ENCODE results near the gene LMO2.
A peak's percentile ranks its signal among the peaks of the same experiment; 100 is the strongest.

Gene LMO2

GRCh38 chr11:33899400-33900037, 7.6 kb upstream of the LMO2 start:
- no peak overlapping the region for H3K27ac ChIP-seq (ENCODE audit: low read depth, low read length)
- no peaks in the 10 kb centered on the region for H3K79me2 ChIP-seq (ENCODE audit: control insufficient read depth, insufficient read depth, low read length, unreplicated experiment)
- H2AFZ ChIP-seq (ENCODE audit: low read length, unreplicated experiment) = no peak overlapping the region
- no peaks in the 10 kb centered on the region for H3K36me3 ChIP-seq (ENCODE audit: insufficient read depth, low read length)
- peaks cover 12% of the 10 kb centered on the region for H3K4me1 ChIP-seq (ENCODE audit: control insufficient read depth, insufficient read depth, low read length, unreplicated experiment)
- H3K4me3 ChIP-seq (ENCODE audit: low read depth, low read length) = no peak overlapping the region
- peaks cover 3% of the 10 kb centered on the region; the same call in 1 of the 2 replicates for H3K27me3 ChIP-seq (ENCODE audit: insufficient read depth, low read length)

GRCh38 chr11:33898957-33899356, 7.1 kb upstream of the LMO2 start:
- Histone ChIP-seq H3K4me1 (ENCODE audit: control insufficient read depth, insufficient read depth, low read length, unreplicated experiment) (peaks cover 12% of the 10 kb centered on the region), H2AFZ (ENCODE audit: low read length, unreplicated experiment) (peak overlapping the region; percentile 11), H3K27ac (ENCODE audit: low read depth, low read length) (no peak overlapping the region), H3K27me3 (ENCODE audit: insufficient read depth, low read length) (peaks cover 3% of the 10 kb centered on the region; the same call in 1 of the 2 replicates), H3K79me2 (ENCODE audit: control insufficient read depth, insufficient read depth, low read length, unreplicated experiment) (no peaks in the 10 kb centered on the region), H3K4me3 (ENCODE audit: low read depth, low read length) (no peak overlapping the region), H3K36me3 (ENCODE audit: insufficient read depth, low read length) (no peaks in the 10 kb centered on the region)

- H3K4me1 ChIP-seq (ENCODE audit: control insufficient read depth, insufficient read depth, low read length, unreplicated experiment) = peaks cover 12% of the 10 kb centered on the region
- peaks cover 3% of the 10 kb centered on the region; the same call in 1 of the 2 replicates for H3K27me3 ChIP-seq (ENCODE audit: insufficient read depth, low read length)
- H3K4me3 ChIP-seq (ENCODE audit: low read depth, low read length) = no peak overlapping the region
- no peak overlapping the region for H2AFZ ChIP-seq (ENCODE audit: low read length, unreplicated experiment)
- no peak overlapping the region for H3K27ac ChIP-seq (ENCODE audit: low read depth, low read length)
- no peaks in the 10 kb centered on the region for H3K79me2 ChIP-seq (ENCODE audit: control insufficient read depth, insufficient read depth, low read length, unreplicated experiment)
- H3K36me3 ChIP-seq (ENCODE audit: insufficient read depth, low read length) = no peaks in the 10 kb centered on the region
These were observed 6.0 kb upstream of the LMO2 start for GRCh38 chr11:33897761-33898375.

- no peaks in the 10 kb centered on the region for H3K36me3 ChIP-seq (ENCODE audit: insufficient read depth, low read length)
- peaks cover 12% of the 10 kb centered on the region for H3K4me1 ChIP-seq (ENCODE audit: control insufficient read depth, insufficient read depth, low read length, unreplicated experiment)
- no peaks in the 10 kb centered on the region for H3K27me3 ChIP-seq (ENCODE audit: insufficient read depth, low read length)
- no peak overlapping the region for H3K27ac ChIP-seq (ENCODE audit: low read depth, low read length)
- H3K4me3 ChIP-seq (ENCODE audit: low read depth, low read length) = no peak overlapping the region
- H3K79me2 ChIP-seq (ENCODE audit: control insufficient read depth, insufficient read depth, low read length, unreplicated experiment) = no peaks in the 10 kb centered on the region
- no peak overlapping the region for H2AFZ ChIP-seq (ENCODE audit: low read length, unreplicated experiment)
These were observed 5.0 kb upstream of the LMO2 start for GRCh38 chr11:33896911-33897310.

GRCh38 chr11:33895752-33896137, 3.9 kb upstream of the LMO2 start:
- no peak overlapping the region for H3K27ac ChIP-seq (ENCODE audit: low read depth, low read length)
- H3K4me3 ChIP-seq (ENCODE audit: low read depth, low read length) = no peak overlapping the region
- peaks cover 12% of the 10 kb centered on the region for H3K4me1 ChIP-seq (ENCODE audit: control insufficient read depth, insufficient read depth, low read length, unreplicated experiment)

GRCh38 chr11:33894398-33894746, 2.5 kb upstream of the LMO2 start:
- H3K79me2 ChIP-seq (ENCODE audit: control insufficient read depth, insufficient read depth, low read length, unreplicated experiment) = no peaks in the 10 kb centered on the region
- H3K4me1 ChIP-seq (ENCODE audit: control insufficient read depth, insufficient read depth, low read length, unreplicated experiment) = peaks cover 6% of the 10 kb centered on the region
- peaks cover 3% of the 10 kb centered on the region for H3K27me3 ChIP-seq (ENCODE audit: insufficient read depth, low read length)
- H3K36me3 ChIP-seq (ENCODE audit: insufficient read depth, low read length) = no peaks in the 10 kb centered on the region
- no peak overlapping the region for H2AFZ ChIP-seq (ENCODE audit: low read length, unreplicated experiment)
- no peak overlapping the region for H3K4me3 ChIP-seq (ENCODE audit: low read depth, low read length)
- H3K27ac ChIP-seq (ENCODE audit: low read depth, low read length) = no peak overlapping the region

More at GRCh38 chr11:33895752-33896137, 3.9 kb upstream of the LMO2 start:
- Histone ChIP-seq H2AFZ (ENCODE audit: low read length, unreplicated experiment) (no peak overlapping the region), H3K36me3 (ENCODE audit: insufficient read depth, low read length) (no peaks in the 10 kb centered on the region), H3K79me2 (ENCODE audit: control insufficient read depth, insufficient read depth, low read length, unreplicated experiment) (no peaks in the 10 kb centered on the region), H3K27me3 (ENCODE audit: insufficient read depth, low read length) (no peaks in the 10 kb centered on the region)

GRCh38 chr11:33893711-33894397, 2.0 kb upstream of the LMO2 start:
- peaks cover 8% of the 10 kb centered on the region for H3K27me3 ChIP-seq (ENCODE audit: insufficient read depth, low read length)
- H3K79me2 ChIP-seq (ENCODE audit: control insufficient read depth, insufficient read depth, low read length, unreplicated experiment) = no peaks in the 10 kb centered on the region
- H3K36me3 ChIP-seq (ENCODE audit: insufficient read depth, low read length) = no peaks in the 10 kb centered on the region
- no peak overlapping the region for H2AFZ ChIP-seq (ENCODE audit: low read length, unreplicated experiment)
- H3K27ac ChIP-seq (ENCODE audit: low read depth, low read length) = no peak overlapping the region
- H3K4me3 ChIP-seq (ENCODE audit: low read depth, low read length) = no peak overlapping the region
- peaks cover 3% of the 10 kb centered on the region for H3K4me1 ChIP-seq (ENCODE audit: control insufficient read depth, insufficient read depth, low read length, unreplicated experiment)

- H3K27me3 ChIP-seq (ENCODE audit: insufficient read depth, low read length) = peaks cover 16% of the 10 kb centered on the region
- no peak overlapping the region for H3K27ac ChIP-seq (ENCODE audit: low read depth, low read length)
- H3K79me2 ChIP-seq (ENCODE audit: control insufficient read depth, insufficient read depth, low read length, unreplicated experiment) = no peaks in the 10 kb centered on the region
- no peaks in the 10 kb centered on the region for H3K36me3 ChIP-seq (ENCODE audit: insufficient read depth, low read length)
- H2AFZ ChIP-seq (ENCODE audit: low read length, unreplicated experiment) = no peak overlapping the region
- H3K4me3 ChIP-seq (ENCODE audit: low read depth, low read length) = no peak overlapping the region
- H3K4me1 ChIP-seq (ENCODE audit: control insufficient read depth, insufficient read depth, low read length, unreplicated experiment) = no peaks in the 10 kb centered on the region
These were observed 1.2 kb upstream of the LMO2 start for GRCh38 chr11:33892906-33893594.

- no peaks in the 10 kb centered on the region for H3K36me3 ChIP-seq (ENCODE audit: insufficient read depth, low read length)
- peaks cover 31% of the 10 kb centered on the region for H3K27me3 ChIP-seq (ENCODE audit: insufficient read depth, low read length)
- no peaks in the 10 kb centered on the region for H3K4me1 ChIP-seq (ENCODE audit: control insufficient read depth, insufficient read depth, low read length, unreplicated experiment)
- H3K27ac ChIP-seq (ENCODE audit: low read depth, low read length) = no peak overlapping the region
- no peak overlapping the region for H3K4me3 ChIP-seq (ENCODE audit: low read depth, low read length)
- H3K79me2 ChIP-seq (ENCODE audit: control insufficient read depth, insufficient read depth, low read length, unreplicated experiment) = no peaks in the 10 kb centered on the region
- H2AFZ ChIP-seq (ENCODE audit: low read length, unreplicated experiment) = no peak overlapping the region
These were observed 2.0 kb downstream of the LMO2 start for GRCh38 chr11:33889821-33890378.

GRCh38 chr11:33889296-33889695, 2.6 kb downstream of the LMO2 start:
- peaks cover 37% of the 10 kb centered on the region for H3K27me3 ChIP-seq (ENCODE audit: insufficient read depth, low read length)
- no peaks in the 10 kb centered on the region for H3K36me3 ChIP-seq (ENCODE audit: insufficient read depth, low read length)
- H2AFZ ChIP-seq (ENCODE audit: low read length, unreplicated experiment) = no peak overlapping the region
- no peaks in the 10 kb centered on the region for H3K79me2 ChIP-seq (ENCODE audit: control insufficient read depth, insufficient read depth, low read length, unreplicated experiment)
- no peaks in the 10 kb centered on the region for H3K4me1 ChIP-seq (ENCODE audit: control insufficient read depth, insufficient read depth, low read length, unreplicated experiment)
- H3K27ac ChIP-seq (ENCODE audit: low read depth, low read length) = no peak overlapping the region
- H3K4me3 ChIP-seq (ENCODE audit: low read depth, low read length) = no peak overlapping the region
